ENCODE results near the gene CGB2. TPM values are rescaled to one million over a fixed set of nuclear protein-coding genes. Genes with fewer than 3 reads are reported as not detected.

The CGB2 gene
- total and polyA plus RNA-seq, 2 of the 4 experiments (the other 2 are of a cell fraction): not detected

- Histone ChIP-seq H3K9me1 (ENCODE audit: insufficient read depth, low read length) (no peaks in the 10 kb centered on the region), H3K4ac (ENCODE audit: low read depth, low read length) (no peak overlapping the region), H3K27me3 (ENCODE audit: control insufficient read depth, insufficient read depth, low read length) (peaks cover 59% of the 10 kb centered on the region), H3K27ac (ENCODE audit: insufficient read depth, low read length) (no peak overlapping the region), H2AK9ac (replicated peaks; ENCODE audit: low read depth, low read length, poor library complexity) (no peak overlapping the region), H3K56ac (ENCODE audit: extremely low read depth, insufficient read depth, low read length) (no peak overlapping the region), H3K14ac (replicated peaks; ENCODE audit: low read depth, low read length) (no peak overlapping the region), H3K23ac (ENCODE audit: low read depth, low read length) (no peak overlapping the region), H3K36me3 (ENCODE audit: control insufficient read depth, insufficient read depth, low read length) (no peaks in the 10 kb centered on the region), H3K4me2 (ENCODE audit: low read depth, low read length) (no peak overlapping the region), H4K91ac (ENCODE audit: insufficient read depth, low read depth, low read length) (no peak overlapping the region), H2AK5ac (ENCODE audit: low read depth, low read length) (no peak overlapping the region), H2BK20ac (ENCODE audit: low read depth, low read length) (no peak overlapping the region), H3K18ac (ENCODE audit: low read depth, low read length) (no peak overlapping the region), H4K8ac (ENCODE audit: low read depth in 2 of 2, low read length in 2 of 2) (no peak overlapping the region), H3K9me3 (ENCODE audit: control insufficient read depth, insufficient read depth, low read length) (peaks cover 18% of the 10 kb centered on the region), H2AFZ (replicated peaks; ENCODE audit: low read length, poor library complexity) (no peak overlapping the region), H2BK5ac (ENCODE audit: low read depth, low read length, poor library complexity, severe bottlenecking) (no peak overlapping the region), H3K9ac (ENCODE audit: low read depth, low read length) (no peak overlapping the region), H2BK120ac (ENCODE audit: low read depth, low read length) (no peak overlapping the region), H2BK15ac (ENCODE audit: low read depth, low read length) (no peak overlapping the region), H3K79me1 (ENCODE audit: low read depth in 1 of 2, low read length in 2 of 2) (no peaks in the 10 kb centered on the region), H4K20me1 (ENCODE audit: insufficient read depth, low read length) (no peaks in the 10 kb centered on the region), H4K5ac (ENCODE audit: low read depth, low read length) (no peak overlapping the region), H3K4me1 (ENCODE audit: control insufficient read depth, insufficient read depth, low read length) (peaks cover 2% of the 10 kb centered on the region; the same call in 1 of the 2 replicates), H3K4me3 (ENCODE audit: insufficient read depth, low read depth, low read length) (no peak overlapping the region)
- intact Hi-C loops (cut with micrococcal nuclease) (no loop called here), dilution Hi-C loops (cut with HindIII; ENCODE audit: low sequenced_read_pairs, unreplicated experiment) (no loop called here), in situ Hi-C loops (cut with MboI; ENCODE audit: low sequenced_read_pairs) (no loop called here)
- TF ChIP-seq ELK1 (IDR thresholded peaks at IDR 0.05; ENCODE audit: borderline replicate concordance, low read depth, low read length) (no peak), RCOR1 (IDR thresholded peaks at IDR 0.05; ENCODE audit: insufficient replicate concordance, low read length) (no peak), CTCF (conservative IDR thresholded peaks at IDR 0.05; ENCODE audit: low read depth, low read length) (no peak), MAFK (IDR thresholded peaks at IDR 0.05; ENCODE audit: low read depth, low read length) (no peak), MXI1 (IDR thresholded peaks at IDR 0.05; ENCODE audit: borderline replicate concordance, low read depth, low read length) (no peak), SMC3 (IDR thresholded peaks at IDR 0.05; ENCODE audit: low read depth, low read length) (no peak)
- BruUV-seq (replicated peaks): no TSS peak
- ATAC-seq (ENCODE audit: low read depth) (no peak), DNase-seq (no peak)
- POLR2A ChIA-PET (ENCODE audit: unreplicated experiment): no interaction called here
- WGBS, 2 experiments (ENCODE audit: extremely low coverage in 2 of 2, insufficient read length in 1 of 2): 50% methylated on average over 1 of the region's 3 CpGs; no CpG with 5 or more reads in 1 of the 2 experiments
- CTCF ChIA-PET: no interaction called here
Observed at GRCh38 chr19:49067554-49067953, 35.9 kb downstream of the CGB2 start.

Data from IMR-90 (cell line).